Measurements from ENCODE around the gene CCDC146. TPM values are rescaled to one million over a fixed set of nuclear protein-coding genes. Genes with fewer than 3 reads are reported as not detected.

CCDC146 gene
- total and polyA plus RNA-seq, 2 of the 13 experiments (the other 11 are each of a cell fraction or from before 2014, with no cell fraction given): 2.4 to 4.1 TPM

GRCh38 chr7:77321300-77321699, 198.9 kb downstream of the CCDC146 start:
- no peak overlapping the region for H3K4me2 ChIP-seq (ENCODE audit: low read depth, low read length)
- no peak overlapping the region for H3K27ac ChIP-seq (ENCODE audit: extremely low read length, insufficient read depth, low read length)
- DNase-seq (ENCODE audit: low spot score) (no peak), FAIRE-seq (no peak), ATAC-seq (no peak)
- no peaks in the 10 kb centered on the region for H3K9me3 ChIP-seq (ENCODE audit: low read length)
- H2AFZ ChIP-seq (ENCODE audit: low read length): no peak overlapping the region
- CTCF ChIA-PET (ENCODE audit: low intra/inter-chr PET ratio, low total read pairs): no interaction called here
- no peaks in the 10 kb centered on the region for H4K20me1 ChIP-seq (ENCODE audit: insufficient read depth, low read length)
- WGBS (ENCODE audit: low lambda C conversion rate): 100% methylated on average over 2 of the region's 2 CpGs
- peaks cover 7% of the 10 kb centered on the region for H3K4me1 ChIP-seq (ENCODE audit: insufficient read depth, low read length)
- H3K4me3 ChIP-seq (replicated peaks in 1 of 3; ENCODE audit: insufficient read depth in 1 of 3, low read depth in 2 of 3, low read length in 3 of 3): no peak overlapping the region
- in situ Hi-C loops (cut with HindIII; ENCODE audit: extremely low pct_ligation_motif_present, low pct_unique_long_range_greater_than_20kb): no loop called here
- intact Hi-C loops (cut with micrococcal nuclease; ENCODE audit: unreplicated experiment): no loop called here
- no peaks in the 10 kb centered on the region for H3K79me2 ChIP-seq (ENCODE audit: insufficient read depth, low read length)
- no peak for TF ChIP-seq GABPA (IDR thresholded peaks at IDR 0.05; ENCODE audit: low read depth, low read length)
- TF ChIP-seq GABPA (CRISPR knock-in tag; IDR thresholded peaks at IDR 0.05; ENCODE audit: low read depth): no peak
- TF ChIP-seq ZNF678 (CRISPR knock-in tag; IDR thresholded peaks at IDR 0.05): no peak
- TF ChIP-seq ZFP41 (CRISPR knock-in tag; IDR thresholded peaks at IDR 0.05; ENCODE audit: borderline replicate concordance): no peak
- TF ChIP-seq, protein P1, sequence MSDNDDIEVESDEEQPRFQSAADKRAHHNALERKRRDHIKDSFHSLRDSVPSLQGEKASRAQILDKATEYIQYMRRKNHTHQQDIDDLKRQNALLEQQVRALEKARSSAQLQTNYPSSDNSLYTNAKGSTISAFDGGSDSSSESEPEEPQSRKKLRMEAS (IDR thresholded peaks at IDR 0.05): no peak
- no peak for TF ChIP-seq ZNF12 (CRISPR knock-in tag; IDR thresholded peaks at IDR 0.05)
- no peak for TF ChIP-seq POLR2G (IDR thresholded peaks at IDR 0.05; ENCODE audit: low read depth, low read length)
- TF ChIP-seq FOXK1 (CRISPR knock-in tag; IDR thresholded peaks at IDR 0.05; ENCODE audit: borderline replicate concordance, low read depth): no peak
- no peak for TF ChIP-seq RBM39 (IDR thresholded peaks at IDR 0.05; ENCODE audit: low read depth, low read length, poor library complexity, severe bottlenecking)
- no peak for TF ChIP-seq NCOA5 (CRISPR knock-in tag; IDR thresholded peaks at IDR 0.05)
- TF ChIP-seq PHF20 (CRISPR knock-in tag; IDR thresholded peaks at IDR 0.05): no peak
- no peak for TF ChIP-seq ZBTB49 (CRISPR knock-in tag; IDR thresholded peaks at IDR 0.05; ENCODE audit: borderline replicate concordance)
- TF ChIP-seq, protein P2, sequence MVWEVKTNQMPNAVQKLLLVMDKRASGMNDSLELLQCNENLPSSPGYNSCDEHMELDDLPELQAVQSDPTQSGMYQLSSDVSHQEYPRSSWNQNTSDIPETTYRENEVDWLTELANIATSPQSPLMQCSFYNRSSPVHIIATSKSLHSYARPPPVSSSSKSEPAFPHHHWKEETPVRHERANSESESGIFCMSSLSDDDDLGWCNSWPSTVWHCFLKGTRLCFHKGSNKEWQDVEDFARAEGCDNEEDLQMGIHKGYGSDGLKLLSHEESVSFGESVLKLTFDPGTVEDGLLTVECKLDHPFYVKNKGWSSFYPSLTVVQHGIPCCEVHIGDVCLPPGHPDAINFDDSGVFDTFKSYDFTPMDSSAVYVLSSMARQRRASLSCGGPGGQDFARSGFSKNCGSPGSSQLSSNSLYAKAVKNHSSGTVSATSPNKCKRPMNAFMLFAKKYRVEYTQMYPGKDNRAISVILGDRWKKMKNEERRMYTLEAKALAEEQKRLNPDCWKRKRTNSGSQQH (CRISPR knock-in tag; IDR thresholded peaks at IDR 0.05; ENCODE audit: low read depth): no peak
- TF ChIP-seq NPAS2 (CRISPR knock-in tag; IDR thresholded peaks at IDR 0.05; ENCODE audit: borderline replicate concordance): no peak
- no peak for TF ChIP-seq JUND (CRISPR knock-in tag; IDR thresholded peaks at IDR 0.05)
- TF ChIP-seq, protein P3, sequence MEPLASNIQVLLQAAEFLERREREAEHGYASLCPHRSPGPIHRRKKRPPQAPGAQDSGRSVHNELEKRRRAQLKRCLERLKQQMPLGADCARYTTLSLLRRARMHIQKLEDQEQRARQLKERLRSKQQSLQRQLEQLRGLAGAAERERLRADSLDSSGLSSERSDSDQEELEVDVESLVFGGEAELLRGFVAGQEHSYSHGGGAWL (CRISPR knock-in tag; IDR thresholded peaks at IDR 0.05): no peak
- peaks cover 14 to 18% of the 10 kb centered on the region in 2 experiments for H3K36me3 ChIP-seq (replicated peaks in 1 of 2; ENCODE audit: control insufficient read depth in 1 of 2, insufficient read depth in 2 of 2, low read length in 2 of 2)
- H3K9ac ChIP-seq (ENCODE audit: insufficient read depth, low read depth, low read length): no peak overlapping the region
- BruUV-seq (replicated peaks): no TSS peak
- H3K27me3 ChIP-seq (ENCODE audit: control insufficient read depth in 1 of 2, insufficient read depth in 2 of 2, low read length in 2 of 2): no peaks in the 10 kb centered on the region
- POLR2A ChIA-PET: interaction anchor here (1.0 kb wide), 1 partner anchor 11 kb away, joined by 3 read pairs; no protein-coding TSS in a partner anchor
